HG03103 (cell line): Measurements from ENCODE around the gene LRPAP1.
"Not testable (repeated sequence)": the region's sequence is repeated elsewhere in the genome, so short reads cannot be mapped to it uniquely, and the experiment has no call there.

ENCODE experiments used
- ATAC-seq: cut with Tn5 transposase; IDR thresholded peaks from one replicate; pipeline ENCODE4 v1.9.1; 2021; ENCODE audit warnings: low read depth; ENCODE audit not compliant: unreplicated experiment

Gene LRPAP1

DNA sequence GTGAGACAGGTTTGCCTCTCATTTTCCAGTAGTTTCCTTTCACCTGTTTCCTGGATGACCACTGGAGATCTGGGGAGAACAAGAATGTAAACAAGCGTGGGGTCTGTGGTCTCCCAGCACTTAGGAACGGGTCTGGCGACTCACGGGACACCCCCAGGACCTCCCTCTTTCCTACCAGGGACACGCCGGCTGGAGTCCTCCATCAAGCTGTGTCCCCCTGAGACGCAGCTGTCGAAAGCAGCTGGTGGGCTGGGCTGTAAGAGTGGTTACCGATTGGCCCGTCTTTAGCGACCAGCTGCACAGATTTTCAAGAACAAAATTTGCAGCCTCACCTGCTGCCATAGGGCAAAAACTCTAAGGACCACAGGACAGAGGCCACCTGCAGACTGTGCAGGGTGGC lies 11.9 kb downstream of the LRPAP1 start:
- no peak for ATAC-seq

DNA sequence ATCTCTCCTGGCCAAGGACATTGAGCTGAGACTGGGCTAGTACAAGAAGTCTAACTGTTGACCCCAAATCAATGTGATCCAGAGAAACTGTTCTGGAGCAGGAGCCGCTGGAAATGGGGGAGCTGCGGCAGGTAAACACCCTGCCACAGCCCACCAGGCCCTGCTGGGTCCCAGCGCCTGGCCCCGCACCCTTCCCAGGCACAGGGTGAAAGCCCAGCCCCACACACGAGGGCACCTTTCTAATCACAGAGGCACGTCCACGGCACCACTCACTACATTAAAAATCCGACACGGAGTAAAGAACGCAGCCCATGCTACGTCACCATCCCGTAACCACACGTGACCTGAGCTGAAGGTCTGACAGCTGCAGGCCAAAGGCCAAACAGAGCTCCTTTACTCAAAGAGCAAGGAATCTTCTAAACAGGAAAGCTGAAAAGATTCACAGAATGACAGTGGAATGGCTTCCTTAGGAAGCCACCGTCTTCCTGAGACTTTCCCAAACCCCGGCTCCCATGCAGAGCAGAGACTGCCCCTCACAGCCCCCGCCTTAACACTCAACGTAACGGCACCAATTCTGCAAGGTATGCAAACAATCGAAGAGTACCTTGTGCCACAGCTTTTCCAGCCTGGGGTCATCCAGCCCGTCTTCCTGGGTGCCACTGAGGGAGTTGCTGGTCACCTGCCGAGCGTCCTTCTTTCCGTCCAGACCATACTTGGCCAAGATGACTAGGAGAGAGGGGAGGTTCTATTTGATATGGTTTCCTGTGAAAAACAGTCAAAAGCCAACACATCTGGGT lies 12.6 kb downstream of the LRPAP1 start:
- no peak for ATAC-seq

DNA sequence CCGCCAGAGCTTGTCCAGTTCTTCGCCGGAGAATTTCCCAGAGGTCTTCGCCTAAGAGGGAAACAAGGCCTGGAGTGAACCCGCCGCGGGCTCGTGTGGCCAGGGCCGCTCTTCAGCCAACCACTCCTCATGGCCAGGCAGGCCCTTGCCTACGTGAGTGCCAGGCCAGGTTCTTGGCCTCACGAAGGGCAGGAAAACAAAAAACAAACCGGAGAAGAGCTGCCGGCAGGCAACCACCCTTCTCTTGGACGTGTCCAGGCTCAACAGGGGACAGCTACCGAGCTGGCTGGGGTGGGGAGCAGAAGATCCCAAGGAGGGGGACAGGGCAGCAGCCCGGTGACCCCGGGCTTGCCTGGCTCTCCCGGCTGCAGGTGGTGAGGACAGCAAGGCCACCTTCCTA lies 13.3 kb downstream of the LRPAP1 start:
- ATAC-seq = no peak

DNA sequence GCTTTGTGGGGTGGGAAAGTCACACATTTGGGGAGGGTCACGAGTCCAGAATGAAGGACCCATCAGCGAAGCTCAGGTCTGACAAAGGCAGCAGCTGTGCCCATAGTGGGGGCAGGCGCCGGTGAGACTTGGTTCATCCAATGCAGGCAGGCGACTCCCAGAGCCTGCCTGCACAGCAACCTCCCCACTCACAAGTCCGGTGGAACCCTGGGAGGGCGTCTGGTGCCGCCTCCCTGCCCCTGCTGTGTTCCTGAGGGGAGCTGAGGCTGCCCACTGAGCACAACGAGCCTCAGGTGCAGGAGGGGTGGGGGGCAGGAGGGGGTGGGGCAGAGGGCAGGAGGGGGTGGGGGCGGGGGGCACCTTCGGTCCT lies 13.7 kb downstream of the LRPAP1 start:
- ATAC-seq = no peak

DNA sequence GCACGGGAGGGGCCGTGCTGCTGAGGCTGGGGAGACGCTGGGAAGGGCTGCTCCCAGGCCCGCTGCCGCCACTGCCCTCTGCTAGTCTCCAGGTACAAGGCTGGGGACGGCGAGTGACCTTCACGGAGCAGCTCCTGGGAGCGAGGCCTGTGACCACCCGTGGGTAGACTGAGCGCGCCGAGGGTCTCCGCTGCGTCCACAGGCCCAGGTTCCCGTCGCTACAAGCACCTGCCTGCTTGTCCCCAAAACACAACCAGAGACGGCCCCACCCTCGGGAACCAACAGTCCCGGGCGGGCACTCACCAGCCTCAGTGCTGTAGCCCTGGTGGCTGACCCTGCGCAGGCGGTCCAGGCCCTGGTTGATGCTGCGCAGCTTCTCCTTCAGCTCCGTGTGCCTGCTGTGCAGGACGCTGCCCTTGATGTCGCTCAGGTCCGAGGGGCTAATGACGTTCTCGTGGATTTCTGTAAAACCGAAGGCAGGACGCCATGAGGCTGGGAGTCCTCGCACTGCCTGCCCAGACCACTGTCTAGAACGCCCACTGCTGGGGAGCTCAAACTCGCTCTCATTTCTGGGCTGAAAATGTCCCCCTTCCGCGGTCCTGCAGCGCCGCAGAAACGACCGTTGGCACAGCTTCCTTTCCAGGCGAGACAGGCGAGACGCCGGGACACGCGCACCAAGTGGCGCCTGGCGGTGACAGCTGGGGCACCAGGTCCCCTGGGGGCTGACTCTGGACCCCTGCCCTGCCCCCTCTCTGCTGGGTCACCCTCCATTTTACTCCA lies 14.3 kb downstream of the LRPAP1 start:
- ATAC-seq = no peak

DNA sequence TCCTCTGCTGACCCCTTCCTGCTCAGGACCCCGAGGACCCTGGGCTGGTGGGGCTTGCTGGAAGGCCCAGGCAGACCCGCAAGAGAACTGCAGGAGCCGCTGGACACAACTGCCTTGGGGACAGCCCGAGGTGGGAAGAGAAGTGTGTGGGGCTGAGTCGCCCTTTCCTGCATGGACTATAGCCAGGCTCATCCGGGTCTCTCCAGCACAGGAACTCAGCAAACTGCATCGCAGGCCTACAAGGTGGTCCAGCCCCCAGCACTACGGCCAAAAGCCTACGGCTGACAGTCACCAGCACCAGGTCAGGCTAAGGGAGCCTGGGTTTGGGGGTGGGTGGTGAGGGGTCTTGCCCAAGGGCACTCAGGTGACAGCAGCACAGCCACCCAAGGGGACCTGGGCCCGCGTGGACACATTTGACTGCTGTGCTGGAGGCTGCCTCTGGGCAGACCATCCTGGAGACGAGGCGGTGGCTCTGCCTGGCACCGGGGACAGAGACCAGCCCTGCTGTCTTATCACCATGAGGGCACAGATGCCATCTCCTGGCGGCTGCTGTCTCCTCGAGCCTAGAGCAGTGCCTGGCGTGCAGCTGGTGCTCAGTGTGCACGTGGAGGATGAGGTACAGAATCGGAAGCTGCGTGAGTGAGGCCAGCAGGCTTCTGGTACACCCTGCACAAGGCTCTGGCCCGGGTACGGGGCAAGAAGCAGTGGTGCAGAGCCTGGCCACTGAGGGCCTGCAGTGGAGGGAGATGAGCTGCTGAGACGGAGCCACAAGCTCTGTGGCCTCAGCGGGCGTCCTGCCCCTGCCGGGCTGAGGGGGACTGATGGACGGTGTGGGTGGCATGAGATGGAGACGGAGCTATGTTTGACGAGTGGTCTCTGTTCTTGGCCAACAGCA lies 15.1 kb downstream of the LRPAP1 start:
- no peak for ATAC-seq

DNA sequence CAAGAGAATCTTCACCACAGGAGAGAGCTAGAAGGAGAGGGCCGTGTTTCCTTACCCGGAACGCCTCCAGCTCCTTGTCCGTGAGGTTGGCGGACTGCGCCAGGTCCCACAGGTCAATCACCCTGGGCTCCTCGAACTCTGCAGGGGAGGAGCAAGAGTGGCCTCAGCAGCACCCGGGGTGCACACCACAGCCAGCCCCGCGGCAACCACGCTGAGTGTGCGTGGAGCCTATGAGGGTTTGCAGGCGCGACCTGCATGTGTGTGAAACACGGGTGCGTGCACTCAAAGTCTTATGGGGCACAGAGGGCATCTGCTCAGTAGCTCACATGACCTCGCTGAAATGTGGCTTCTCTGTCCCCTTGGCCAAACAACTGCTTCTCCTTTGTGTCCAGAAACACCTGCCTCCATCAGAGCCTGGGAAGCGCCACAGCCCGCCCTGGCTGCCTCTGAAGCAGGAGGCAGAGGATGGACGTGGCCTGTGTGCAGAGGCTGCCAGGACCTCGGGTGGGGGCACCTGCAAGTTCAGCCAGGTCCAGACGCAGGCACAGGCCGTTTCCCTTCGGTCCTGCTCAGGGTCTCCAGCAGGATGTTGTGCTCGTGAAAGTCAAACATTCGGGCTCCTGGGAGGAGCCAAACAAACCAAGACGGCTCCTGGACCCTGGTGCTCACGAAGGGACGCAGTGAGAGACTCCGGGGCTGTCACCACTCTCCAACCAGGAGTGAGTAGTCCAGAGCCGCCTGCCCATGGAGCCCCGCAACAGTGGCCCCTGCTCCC lies 16.0 kb downstream of the LRPAP1 start:
- no peak for ATAC-seq

DNA sequence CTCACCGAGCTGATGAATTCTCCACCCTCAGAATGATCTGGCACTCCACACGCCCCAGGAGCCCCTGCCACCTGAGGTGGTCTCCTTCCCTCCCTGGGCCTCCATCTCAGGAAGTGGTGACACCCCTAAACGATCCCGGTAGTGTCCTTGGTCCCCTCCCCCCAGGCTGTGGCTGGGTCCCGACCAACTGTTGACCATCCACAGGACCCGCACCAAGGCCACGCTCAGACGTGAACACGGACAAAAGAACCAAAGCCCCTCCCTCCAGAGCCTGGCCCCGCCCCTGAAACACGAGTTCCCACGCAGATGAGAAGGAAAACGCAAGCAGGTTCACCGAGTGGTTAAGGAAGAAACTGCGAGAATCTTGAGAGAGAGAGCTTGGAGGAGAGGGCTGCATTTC lies 16.6 kb downstream of the LRPAP1 start:
- ATAC-seq = no peak

DNA sequence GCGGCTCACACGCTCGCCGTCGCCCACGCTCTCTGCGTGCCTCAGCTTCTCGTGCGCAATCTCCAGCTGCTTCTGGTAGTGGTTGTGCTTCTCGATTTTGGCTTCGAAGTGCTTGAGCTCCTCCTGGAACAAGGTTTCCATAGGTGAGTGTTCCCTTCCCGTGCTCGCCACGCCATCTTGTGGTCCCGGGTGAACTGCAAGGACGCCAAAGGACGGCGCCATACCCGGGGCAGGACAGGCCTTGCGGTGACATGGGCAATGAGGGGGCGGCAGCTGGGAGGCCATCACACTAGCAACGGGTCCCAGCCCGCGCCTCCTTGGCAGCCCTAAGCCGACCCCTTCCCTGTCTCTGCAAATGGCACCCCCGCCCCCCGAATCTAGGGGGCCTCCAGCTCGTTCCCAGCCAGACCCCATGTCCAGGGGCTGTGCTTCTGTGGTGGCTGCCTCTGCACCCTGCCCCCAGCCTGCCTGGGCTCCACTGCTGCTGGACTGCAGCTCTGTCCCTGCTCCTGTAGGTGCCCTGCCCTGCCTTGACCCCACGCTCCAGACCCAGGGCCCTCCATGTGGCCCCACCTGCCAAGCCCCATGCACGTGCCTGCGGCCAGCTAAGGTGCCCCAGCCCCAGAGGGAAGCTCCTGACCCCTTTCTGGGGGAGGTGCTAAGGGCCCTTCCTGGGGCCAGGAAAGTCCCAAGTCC lies 17.3 kb downstream of the LRPAP1 start:
- ATAC-seq = no peak

DNA sequence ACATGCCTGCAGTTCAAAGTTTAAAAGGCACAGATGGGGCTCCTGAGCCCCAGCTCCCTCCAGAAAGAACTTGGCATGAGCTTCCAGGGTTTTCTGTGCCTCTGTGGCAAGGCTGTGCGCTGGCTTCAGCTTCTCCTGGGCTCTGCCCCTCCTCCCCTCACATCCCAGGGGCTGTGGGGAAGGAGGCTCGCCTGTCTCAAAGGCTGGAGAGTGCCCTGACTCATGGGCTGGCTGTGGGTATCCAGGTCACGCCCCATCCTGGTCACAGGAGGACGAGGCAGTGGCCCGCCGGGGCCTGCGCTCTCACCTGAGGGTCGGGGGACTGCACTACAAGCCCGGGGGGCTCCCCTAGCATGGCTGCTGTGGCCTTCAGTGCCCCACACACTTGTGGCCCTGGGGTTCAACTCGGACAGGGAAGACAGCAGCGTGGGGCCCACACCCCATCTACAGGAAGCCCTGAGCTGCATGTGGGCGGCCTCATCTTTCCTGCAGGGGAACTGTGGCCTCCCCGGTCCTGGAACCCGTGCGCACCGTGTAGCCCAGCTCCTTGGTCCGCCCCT lies 17.9 kb downstream of the LRPAP1 start:
- ATAC-seq = no peak

DNA sequence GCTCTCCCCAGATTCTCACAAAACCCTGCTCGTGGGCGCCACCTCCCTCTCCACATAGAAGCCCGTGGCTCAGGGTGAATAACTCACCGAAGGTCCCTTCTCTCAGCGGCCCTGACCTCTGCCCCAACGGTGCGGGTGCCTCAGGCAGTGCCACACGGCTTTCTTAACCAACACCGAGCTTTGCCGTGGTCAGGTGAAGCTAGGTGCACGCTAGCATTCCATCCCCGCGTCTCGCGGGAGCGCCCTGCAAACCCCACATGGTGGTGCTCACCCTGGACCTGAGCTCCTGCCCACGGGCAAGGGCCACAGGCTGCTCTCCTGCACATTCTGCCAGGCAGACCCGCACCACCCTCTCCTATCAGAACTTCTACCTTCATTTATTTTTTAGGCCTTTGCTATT lies 18.4 kb downstream of the LRPAP1 start:
- no peak for ATAC-seq

DNA sequence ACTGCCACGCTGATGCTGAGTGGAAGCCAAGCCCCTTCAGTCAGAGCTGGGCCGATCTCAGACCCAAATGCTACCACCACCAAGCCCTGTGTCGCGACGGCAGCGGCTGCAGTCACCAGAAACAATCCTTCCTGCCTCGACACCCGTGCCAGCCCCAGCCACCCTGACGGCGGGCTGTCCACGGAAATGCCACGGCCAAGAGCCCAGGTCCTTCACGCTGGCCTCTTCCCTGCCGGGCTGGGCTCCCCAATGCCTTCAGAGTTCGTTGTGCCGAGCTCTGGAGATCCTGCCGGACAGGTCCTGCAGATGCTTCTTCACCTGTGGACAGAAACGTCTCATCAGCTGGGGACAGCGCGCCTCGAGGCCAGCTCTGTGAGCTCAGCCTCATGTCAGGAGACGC lies 19.5 kb downstream of the LRPAP1 start:
- no peak for ATAC-seq

DNA sequence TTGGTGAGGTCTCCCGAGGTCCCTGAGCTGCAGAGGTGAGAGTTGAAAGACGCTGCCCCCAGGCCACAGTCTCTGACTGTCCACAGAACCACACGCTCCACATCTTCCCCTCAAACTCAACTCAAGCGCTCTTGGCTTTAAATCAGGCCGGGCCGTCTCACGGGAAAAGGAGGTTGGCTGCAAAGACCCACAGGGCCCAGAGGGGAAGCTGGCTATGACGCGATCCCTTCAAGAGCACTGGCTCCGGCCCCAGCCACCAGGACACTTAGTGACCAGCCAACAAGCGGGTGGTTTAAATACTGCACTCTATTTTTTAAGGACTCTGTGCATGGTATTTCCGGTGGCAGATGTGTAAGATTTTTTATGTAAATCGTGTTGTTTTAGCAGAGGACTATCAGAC lies 19.9 kb downstream of the LRPAP1 start:
- no peak for ATAC-seq

DNA sequence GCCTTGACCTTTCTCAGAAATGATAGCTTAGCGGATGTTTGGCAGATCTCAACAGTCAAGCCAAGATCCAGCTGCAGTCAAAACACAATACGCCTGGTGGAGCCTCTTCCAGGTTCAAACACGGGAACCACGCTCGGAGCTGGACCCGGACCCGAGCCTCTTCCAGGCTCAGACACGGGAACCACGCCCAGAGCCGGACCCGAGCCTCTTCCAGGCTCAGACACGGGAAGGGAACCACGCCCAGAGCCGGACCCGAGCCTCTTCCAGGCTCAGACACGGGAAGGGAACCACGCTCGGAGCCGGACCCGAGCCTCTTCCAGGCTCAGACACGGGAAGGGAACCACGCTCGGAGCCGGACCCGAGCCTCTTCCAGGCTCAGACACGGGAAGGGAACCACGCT lies 20.6 kb downstream of the LRPAP1 start:
- not testable (repeated sequence) for ATAC-seq

DNA sequence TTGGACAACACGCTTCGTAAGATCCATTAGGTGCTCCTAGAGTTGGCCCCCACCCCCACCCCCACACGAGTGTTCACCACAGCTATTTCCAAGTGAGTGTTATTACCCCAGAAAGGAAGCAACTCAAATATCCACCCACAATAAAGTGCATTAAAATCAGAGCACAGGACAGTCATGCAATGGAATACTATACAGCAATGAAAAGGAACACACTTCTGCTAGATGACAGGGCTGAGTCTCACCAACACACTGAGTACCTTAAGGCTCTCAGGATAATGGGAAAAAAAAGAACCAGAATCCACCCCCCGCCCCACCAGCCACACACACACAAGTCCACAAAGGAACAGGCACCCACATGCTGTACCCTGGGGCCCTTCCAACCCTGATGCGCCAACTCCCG lies 21.0 kb downstream of the LRPAP1 start:
- no peak for ATAC-seq

DNA sequence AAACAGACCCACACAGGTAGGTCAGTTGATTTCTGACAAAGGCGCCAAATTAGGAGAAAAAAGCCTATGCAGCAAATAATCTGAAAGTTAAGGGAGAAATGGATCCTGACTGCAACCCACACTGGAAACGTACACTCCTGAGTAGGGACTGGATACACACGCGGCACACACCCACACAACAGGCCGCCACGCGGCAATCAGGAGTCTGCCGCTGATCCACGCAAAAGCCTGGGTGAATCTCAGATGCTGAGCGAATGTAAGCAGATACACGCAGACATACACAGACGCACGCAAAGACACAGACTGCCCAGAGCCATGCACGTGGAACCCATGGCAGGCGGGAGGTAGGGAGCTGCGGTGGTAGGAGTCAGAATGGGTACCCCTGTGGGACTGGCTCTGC lies 21.7 kb downstream of the LRPAP1 start:
- no peak for ATAC-seq

DNA sequence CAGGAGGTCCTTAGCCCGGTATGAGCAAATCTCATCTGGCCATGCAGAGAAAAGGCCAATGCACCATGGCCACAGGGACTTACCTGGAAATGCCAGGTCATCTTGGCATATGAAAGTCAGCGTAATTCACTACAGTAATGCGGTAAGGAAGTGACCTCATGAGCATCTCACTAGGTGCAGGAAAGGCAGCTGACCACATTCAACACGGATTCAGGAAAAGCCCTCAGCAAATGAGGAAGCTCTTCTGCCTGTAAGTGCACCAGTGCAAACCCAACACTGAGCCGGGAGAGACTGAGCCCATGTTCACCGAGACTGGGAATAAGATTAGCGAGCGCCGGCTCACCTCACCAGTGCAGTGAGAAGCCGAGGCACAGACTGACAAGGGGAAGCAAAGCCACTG lies 23.7 kb downstream of the LRPAP1 start:
- ATAC-seq = no peak

DNA sequence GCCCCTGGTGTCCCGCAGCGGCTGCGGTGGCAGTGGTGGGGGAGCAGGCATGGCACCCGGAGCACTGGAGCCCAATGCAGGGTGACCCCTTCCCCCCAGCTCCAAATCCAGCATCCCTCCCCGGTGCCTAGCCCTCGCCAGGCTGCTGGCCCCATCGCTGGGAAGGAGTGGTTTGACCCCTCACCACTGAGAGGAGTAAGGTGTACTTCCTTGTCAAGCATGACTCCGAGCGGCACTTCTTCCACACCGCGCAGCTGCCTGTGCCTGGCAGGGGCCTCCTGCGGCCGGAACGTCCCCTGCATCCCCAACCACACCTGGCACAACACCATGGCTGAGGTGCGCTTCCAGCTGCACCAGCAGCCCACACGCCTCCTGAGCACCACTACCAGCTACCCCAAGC lies 27.0 kb downstream of the LRPAP1 start:
- no peak for ATAC-seq
